AG20443 (cell line): ENCODE results near the gene NOD2.

ENCODE experiments used
- DNase-seq: peaks from one replicate; pipeline ENCODE4 v3.0.0; 2012; ENCODE audit warnings: low spot score, mixed read lengths

Gene NOD2

DNA sequence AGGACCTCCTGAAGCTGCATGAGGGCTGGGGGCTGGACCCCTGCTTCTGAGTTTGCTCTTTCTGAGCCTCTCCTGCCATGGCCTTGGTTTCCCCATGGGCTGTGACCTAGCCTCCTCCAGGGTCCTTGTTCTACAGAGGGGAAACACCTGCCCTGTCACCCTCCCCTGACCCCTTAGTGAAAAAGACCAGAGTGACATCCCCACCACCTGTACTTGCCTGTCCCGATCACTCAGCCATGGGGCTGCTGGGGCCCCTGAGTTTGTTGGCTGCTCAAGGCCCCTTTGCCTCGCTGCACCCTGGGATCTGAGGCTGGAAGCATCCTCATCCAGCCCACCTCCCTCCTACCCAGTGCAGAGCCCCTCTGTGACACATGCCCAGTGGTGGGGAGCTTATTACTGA, 800 bp downstream of the NOD2 start:
- no peak for DNase-seq

DNA sequence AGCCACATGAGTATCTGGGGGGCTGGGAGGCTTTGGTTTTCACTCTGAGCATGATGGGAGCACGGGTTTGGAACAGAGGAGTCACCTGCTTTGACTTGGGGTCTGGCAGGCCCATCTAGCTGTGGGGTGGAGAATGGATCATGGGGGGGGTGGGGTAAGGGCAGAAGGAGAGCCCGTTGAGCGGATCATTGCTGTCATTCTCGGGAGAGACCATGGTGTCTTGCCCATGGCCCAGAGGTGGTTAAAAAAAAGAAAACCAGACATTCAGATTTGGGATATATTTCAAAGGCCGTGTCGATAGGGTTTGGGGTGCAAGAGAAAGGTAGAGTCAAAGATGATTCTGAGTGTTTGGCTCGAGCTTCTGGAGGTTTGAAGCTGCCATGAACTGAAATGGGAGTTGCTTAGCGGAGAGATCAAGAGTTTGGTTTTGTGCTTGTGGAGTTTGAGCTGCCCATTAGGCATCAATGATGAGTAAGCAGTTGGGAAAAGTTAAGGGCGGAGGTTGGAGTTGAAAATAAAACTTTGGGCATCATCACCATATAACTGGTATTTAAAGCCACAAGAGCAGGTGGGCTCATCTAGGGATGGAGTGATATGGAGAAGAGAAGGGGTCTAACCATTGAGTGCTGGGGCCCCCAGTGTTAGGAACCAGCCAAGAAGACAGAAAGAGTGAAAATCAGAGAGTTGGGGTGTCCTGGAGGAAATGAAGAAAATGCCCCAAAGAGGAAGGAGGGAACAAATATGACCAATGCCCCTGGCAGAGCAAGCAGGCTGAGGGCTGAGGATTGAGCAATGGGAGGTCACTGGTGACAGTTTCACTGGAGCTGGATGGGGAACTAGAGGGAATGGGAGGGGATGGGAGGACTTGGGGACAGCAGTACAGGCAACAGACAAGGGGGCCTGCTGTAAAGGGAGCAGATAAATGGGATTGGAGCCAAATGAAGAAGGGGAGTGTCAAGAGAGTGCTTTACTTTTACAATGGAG, 1.9 kb downstream of the NOD2 start:
- no peak for DNase-seq

DNA sequence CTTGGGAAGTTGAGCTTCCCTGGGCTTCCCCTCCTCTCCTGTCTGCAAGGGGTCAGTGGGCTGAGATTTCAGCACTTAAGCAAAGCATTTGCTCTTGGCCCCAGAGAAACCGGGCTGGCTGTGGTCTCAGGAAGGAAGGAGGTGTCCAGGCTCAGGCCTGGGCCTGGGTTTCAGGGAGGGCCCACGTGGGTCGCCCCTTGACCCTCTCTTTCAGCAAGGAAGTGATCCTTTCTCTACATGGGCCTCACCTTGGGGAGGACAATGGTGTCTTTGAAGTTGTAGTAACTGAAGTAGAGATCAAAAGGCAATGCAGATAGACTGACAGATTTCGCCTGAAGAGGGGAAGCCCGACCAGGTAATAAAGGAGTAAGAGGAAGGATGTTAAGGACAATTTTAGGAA, 2.7 kb downstream of the NOD2 start:
- DNase-seq = no peak

DNA sequence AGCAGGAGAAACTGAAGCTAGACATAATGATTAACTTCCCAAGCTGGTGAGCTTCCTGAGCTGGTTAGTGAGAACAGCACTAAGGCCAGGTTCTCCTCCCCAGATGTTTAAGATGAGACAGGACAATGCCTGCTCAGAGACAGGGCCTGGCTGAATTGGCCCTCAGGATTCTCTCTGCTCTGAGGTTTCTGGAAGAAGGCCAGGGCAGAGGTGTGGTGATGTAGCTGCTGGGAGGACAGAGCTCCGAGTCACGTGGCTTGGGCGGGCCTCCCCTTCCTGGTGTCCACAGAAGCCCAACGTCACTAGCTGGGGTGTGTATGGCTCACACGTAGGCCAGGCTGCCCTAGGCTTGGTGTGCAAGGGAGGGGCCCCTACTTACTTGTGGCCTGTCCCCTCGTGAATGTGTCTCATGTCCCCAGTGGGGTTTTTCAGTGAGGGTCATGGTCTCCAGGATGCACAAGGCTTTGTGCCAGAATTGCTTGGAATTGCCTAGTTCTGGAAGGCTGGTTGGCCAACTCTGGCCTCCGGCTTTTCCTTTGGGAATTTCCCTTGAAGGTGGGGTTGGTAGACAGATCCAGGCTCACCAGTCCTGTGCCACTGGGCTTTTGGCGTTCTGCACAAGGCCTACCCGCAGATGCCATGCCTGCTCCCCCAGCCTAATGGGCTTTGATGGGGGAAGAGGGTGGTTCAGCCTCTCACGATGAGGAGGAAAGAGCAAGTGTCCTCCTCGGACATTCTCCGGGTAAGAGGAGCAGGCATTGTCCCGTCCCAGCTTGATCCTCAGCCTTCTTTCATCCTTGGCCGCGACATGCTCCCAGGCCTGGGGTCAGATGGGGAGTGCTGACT, 3.4 kb downstream of the NOD2 start:
- peak; percentile 88 for DNase-seq

DNA sequence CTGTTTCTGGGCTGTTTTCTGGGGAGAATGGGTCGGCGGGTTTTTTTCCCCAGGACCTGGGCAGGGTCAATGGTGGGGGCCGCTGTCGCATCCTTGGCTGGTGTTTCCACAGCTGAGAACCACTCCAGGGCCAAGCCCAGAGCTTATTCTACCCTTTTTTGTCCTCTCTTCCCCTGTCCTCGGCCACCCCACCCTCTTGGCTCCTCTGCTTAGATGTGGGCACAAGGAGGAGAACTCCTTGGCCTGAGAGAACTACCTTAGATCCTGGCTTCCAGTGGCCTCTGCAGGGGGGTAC, 4.0 kb downstream of the NOD2 start:
- DNase-seq = no peak

DNA sequence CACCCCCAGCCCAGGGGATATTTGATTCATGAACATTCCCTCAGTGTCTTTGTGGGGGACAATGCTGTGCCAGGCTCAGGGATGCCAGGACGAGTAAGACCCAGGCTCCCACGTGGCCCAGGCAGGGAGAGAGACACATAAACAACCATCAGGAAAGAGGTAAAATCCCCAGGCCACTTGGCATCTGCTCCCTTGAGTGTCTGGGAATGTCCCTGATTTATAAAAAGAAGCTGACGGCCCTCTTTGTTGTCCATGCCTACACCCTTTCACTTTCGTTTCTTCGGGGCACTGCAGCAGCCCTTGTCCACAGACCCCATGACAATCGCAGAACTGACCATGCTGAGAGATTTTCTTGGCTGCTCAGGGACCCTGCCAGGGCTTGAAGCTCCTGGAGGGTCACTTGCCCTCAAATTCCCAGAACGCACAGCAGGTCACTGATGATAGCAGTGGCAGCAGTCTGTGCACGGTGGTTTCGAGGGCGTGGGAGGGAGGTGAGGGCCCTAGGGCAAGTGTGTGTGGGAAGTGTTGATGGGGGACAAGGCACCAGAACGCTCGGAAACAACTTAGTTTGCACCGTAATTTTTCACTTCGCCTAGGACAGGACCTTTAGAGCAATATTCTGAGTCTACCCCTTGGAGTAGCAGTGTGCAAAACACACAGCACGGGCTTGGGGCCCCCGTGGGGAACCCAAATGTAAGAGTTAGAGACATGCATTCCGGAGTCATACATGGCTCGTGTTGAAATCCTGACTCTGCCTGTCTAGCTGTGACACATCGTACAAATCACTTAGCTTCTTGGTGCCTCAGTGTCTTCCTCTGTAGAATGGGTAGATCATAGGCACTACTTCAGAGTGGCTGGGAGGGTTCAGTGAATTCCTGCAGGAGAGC, 4.7 kb downstream of the NOD2 start:
- DNase-seq = peak; percentile 57

DNA sequence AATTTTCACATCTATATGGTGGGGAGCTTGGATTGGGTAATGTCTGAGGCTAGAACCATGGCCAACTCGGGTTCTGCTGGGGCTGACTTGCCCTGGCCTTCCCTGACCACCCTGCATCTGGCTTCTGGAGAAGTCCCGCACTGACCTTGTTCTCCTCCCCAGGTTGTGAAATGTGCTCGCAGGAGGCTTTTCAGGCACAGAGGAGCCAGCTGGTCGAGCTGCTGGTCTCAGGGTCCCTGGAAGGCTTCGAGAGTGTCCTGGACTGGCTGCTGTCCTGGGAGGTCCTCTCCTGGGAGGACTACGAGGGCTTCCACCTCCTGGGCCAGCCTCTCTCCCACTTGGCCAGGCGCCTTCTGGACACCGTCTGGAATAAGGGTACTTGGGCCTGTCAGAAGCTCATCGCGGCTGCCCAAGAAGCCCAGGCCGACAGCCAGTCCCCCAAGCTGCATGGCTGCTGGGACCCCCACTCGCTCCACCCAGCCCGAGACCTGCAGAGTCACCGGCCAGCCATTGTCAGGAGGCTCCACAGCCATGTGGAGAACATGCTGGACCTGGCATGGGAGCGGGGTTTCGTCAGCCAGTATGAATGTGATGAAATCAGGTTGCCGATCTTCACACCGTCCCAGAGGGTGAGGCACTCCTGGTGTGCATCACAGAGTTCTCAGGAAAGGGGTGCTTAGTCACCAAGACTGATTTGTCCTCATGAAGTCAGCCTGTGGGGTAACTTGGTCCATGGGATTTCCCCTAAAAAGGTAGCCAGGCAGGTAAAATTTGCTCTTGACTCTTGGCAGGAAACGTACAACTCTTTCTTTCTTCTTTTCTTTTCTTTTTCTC, 6.1 kb downstream of the NOD2 start:
- peak; percentile 43 for DNase-seq

DNA sequence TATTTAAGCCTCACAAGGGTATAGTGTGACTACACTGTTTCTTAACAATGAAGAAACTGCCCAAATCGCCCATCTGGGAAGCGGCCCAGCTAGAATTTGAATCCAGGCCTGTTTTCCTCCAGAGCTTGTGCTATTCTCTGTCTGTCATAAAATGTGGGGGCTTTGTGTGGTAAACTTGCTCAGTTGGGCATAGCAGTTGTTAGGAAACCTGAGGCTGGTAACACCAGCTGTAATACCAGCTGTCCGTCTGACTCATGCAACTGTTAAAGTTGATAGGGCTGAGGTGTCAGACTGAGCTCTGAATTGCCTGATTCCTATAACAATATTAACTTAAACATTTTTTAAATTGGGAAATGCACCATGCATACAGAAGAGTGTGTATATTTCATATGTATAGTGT, 9.3 kb downstream of the NOD2 start:
- DNase-seq = no peak

DNA sequence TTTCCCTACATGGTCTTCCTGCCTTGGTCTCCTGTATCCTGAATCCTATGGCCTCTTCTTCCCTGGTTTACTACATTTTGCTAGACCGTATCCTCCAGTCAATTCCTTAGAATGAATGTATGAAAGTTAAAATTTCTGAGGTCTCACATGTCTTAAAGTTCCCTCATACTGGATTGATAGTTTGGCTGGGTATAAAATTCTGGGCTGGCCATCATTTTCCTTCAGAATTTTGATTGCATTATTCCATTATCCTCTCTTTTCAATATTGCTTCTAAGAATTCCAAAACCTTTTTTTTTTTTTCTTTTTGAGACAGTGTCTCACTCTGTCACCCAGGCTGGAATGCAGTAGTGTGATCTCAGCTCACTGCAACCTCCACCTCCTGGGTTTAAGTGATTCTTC, 10.8 kb downstream of the NOD2 start:
- DNase-seq = no peak

DNA sequence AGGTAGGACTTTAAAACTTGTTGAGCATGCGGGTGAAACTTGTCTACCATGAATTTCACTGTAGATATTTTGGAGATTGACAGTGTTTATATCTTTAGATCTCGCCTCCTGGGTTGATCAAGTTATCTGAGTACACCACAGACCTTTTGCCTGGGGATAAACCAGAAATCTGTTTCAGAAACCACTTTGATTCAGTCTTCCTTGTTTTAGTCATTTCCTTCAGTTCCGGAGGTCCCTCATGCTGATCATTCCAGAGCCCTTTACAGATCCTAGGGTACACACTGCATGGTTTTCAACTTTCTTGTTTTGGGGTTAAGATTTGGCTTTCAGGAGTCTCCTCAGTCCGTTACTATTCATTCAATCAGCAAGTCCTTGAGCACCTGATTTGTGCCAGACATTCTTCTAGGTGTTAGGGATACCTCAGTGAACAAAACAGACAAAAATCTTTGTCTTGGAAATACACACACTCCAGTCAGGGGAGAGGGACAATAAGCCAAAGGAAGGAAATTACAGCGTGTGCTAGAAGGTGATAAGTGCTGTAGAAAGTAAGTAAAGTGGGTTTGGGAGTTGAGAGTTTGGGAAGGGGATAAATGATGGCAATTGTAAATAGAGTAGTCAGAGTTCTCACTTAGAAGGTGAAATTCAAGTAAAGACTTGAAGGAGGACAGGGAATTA, 12.2 kb downstream of the NOD2 start:
- no peak for DNase-seq

DNA sequence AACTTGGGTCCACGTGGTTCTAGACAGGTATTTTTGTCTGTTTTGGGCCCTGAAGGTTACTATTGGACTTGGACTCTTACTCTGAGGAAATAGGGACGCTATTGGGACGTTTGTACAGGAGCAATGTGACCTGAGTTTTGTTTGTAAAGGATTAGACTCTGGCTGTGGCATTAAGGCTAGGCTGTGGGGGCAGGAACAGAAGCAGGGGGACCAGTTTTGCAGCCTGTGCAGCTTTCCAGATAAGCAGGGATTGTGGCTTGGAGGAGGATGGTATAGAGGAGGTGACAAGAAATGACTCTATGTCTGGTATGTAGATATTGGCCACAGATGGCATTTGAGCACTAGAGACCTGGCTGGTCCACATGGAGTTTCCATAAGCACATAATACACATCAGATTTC, 12.8 kb downstream of the NOD2 start:
- no peak for DNase-seq

DNA sequence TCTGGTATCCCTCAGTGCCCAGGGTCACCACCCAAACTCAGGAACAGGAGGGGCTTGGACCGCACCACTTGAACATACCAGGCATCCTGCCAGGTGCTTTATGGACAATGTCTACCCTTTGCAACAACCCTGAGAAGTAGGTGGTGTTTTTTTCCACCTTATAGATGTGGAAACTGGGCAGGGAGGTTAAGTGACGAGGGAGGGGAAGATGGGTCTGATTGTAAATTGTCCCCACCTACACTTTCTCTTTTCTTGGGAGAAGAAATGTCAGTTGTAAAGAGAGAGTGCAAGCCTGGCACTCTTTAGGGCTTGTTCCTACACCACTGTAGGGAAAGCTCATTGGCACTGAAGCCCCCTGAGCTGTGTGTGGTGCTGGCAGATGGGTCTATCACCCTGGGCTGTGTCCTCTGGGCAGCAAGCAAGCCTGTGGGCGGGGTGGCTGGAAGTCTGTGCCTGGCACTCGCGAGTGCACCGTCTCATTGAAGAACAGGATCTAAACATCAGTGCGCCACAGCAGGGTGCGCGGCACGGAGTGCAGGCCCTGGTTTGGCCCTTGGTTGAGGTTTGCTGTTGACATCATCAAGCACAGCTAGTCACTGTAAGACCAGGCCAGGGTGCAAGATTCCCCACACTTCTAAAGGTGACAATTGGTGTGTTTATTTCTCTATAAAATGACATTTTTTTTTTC, 15.1 kb downstream of the NOD2 start:
- no peak for DNase-seq

DNA sequence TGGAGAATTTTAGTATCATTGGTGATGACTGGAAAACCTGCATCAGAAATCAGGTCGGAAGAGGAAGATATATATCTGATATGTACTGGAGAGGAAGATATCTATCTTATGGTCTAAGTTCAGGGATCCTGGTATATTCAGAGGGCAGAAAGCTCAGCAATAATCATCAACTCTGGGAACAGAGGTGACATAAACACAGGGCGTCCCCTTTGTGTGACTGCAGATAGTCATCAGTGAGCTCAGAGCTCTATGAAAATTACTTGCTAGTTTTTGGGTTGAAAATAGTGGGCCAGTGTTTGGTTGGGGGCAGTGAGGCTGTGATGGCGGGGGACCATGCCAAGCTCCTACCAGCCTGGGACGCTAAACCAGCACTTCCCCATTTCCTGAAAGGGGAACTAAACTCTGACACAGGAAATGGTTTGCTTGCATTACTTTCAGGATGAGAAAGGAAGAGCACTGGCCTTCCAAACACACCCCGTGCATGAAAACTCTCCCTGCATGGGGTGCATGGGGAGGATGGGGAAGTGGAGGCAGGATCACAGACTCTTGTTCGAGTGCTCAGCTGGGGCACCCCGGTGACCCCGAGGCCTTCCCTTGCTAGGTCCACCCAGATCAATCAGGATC, 15.8 kb downstream of the NOD2 start:
- no peak for DNase-seq

DNA sequence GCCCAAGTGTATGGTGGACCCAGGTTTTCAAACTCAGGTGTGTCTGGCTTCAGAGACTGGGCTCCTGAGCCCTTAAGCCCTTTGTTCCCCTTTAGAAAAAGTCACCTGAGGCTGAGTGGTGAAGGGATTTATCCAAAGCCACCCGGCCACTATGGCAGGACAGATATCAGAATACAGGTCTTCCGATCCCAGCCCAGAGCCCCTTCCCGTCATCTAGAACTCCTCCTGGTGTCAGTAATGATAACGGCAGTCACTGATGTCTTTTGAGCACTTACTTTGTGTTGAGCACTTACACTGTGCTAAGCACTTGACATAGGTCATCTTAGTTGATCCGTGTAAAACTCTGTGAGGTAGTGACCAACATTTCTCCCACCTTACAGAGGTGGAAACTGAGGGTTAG, 16.6 kb downstream of the NOD2 start:
- no peak for DNase-seq

DNA sequence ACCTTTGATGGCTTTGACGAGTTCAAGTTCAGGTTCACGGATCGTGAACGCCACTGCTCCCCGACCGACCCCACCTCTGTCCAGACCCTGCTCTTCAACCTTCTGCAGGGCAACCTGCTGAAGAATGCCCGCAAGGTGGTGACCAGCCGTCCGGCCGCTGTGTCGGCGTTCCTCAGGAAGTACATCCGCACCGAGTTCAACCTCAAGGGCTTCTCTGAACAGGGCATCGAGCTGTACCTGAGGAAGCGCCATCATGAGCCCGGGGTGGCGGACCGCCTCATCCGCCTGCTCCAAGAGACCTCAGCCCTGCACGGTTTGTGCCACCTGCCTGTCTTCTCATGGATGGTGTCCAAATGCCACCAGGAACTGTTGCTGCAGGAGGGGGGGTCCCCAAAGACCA, 17.6 kb downstream of the NOD2 start:
- no peak for DNase-seq

DNA sequence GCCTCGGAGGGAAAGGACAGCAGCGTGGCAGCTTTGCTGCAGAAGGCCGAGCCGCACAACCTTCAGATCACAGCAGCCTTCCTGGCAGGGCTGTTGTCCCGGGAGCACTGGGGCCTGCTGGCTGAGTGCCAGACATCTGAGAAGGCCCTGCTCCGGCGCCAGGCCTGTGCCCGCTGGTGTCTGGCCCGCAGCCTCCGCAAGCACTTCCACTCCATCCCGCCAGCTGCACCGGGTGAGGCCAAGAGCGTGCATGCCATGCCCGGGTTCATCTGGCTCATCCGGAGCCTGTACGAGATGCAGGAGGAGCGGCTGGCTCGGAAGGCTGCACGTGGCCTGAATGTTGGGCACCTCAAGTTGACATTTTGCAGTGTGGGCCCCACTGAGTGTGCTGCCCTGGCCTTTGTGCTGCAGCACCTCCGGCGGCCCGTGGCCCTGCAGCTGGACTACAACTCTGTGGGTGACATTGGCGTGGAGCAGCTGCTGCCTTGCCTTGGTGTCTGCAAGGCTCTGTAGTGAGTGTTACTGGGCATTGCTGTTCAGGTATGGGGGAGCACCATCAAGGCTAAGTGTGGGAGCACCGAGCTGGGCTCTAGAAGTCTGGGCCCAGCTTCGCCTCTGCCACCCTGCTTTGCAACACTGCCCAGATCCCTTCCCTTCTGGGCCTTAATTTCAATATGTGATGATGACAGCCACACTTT, 18.6 kb downstream of the NOD2 start:
- DNase-seq = no peak

DNA sequence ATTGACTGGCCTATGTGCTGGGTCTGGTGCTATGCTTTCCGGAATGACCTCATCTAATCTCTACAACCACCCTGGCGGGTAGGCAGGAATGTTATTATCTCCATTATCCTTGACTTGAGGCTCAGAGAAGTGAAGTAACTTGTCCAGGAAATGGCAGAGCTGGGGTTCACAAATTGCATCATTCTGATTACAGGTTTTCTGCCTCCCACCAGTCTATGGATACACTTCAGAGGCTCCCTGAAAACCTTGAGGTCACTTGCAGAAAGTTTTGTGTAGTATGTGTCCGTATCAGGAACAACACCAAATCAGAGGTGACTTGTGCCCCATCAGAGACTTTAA, 19.1 kb downstream of the NOD2 start:
- no peak for DNase-seq

DNA sequence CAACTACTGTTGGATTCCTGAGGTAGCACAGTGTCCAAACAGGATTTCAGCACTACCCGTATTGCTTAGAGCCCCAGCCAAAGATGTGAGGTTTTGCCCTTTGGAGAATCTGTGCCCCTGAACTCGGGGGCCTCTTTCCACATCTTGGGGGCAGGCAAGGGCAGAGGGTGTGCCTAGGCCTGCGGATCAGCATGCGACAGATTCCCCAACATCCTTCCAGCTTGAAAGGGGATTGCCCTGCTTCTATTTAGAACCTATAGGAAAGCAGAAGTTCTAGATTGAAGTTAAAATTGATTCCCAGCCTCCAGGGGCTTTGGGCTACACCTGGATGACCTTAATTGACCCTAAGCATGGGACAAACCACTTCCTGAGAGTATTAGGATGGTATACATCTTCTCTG, 19.6 kb downstream of the NOD2 start:
- no peak for DNase-seq

DNA sequence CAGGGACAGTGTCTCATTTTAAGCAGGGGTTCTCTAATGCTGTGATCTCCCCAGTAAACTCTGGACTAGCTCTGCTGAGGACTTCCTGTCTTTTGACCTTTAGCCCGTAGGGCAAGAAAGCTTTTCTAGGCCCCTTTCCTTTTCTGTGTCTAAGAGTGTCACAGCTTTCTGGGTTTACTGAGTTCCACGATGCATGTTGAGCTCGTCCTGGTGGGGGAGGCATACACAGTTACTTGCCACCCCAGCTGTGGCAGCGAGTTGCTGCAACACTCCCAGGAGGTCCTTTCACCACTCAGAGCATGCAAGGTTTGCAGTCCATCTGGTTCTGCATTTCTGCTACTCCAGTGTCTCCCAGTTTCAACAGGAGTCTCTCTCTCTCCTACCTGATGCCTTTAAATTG, 23.7 kb downstream of the NOD2 start:
- DNase-seq = no peak
